GM12878 (cell line): ENCODE data around the gene SLX4IP.

Source experiments
- ATF2 ChIP-seq: IDR thresholded peaks from 2 replicates; pipeline ENCODE4 v1.6.1; 2012; ENCODE audit warnings: low read length, inconsistent platforms
- CTCF ChIP-seq, 3 experiments: IDR thresholded peaks in 2 of 3; conservative IDR thresholded peaks in 1 of 3; 2 replicates each; pipeline ENCODE4 v1.5.1; 2011; ENCODE audit warnings: low read depth in 3 of 3, low read length in 3 of 3, mild to moderate bottlenecking in 3 of 3, control low read depth in 2 of 3, moderate library complexity in 2 of 3, inconsistent platforms in 1 of 3, mixed read lengths in 1 of 3; ENCODE audit not compliant: control insufficient read depth in 2 of 3, insufficient read depth in 1 of 3; ENCODE audit errors: extremely low read depth in 1 of 3

GRCh38 chr20:10642856-10643559 is 207.9 kb downstream of the SLX4IP start:
- TF ChIP-seq CTCF (IDR thresholded peaks at IDR 0.05 in 2 of 3, conservative IDR thresholded peaks at IDR 0.05 in 1 of 3; ENCODE audit: control insufficient read depth in 2 of 3, extremely low read depth in 1 of 3, insufficient read depth in 1 of 3, low read depth in 3 of 3, low read length in 3 of 3) (no peak), ATF2 (no peak)
